ENCODE results near the gene TSR2. TPM values are rescaled to one million over a fixed set of nuclear protein-coding genes. Genes with fewer than 3 reads are reported as not detected.

TSR2 gene
- total and polyA plus RNA-seq, 2 donors (not counting 3 experiments of a cell fraction or from before 2014, with no cell fraction given), result 12.4 to 22.8 TPM

DNA sequence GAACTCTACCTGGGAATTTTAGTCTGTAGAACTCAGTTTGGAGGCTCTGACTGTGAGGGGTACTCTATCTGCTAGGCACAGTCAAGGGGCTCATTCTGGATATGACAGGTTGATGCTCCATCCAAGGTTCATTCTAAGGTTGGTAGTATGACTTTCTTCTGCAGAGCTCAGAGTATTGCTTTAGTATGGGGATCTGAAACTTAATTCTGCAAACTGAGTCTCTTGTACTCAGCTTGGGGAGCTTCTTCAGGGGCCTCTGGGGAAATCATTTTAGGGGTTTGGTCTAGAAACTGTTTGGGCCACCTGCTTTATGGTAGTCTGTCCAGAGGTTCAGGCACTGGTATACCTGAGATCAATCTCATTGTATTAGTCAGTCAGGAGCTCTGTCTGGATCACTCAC lies 9.7 kb upstream of the TSR2 start:
- FAIRE-seq (no peak), DNase-seq (ENCODE audit: low read depth, low spot score) (no peak)
- dilution Hi-C loops (cut with MboI; ENCODE audit: extremely low pct_ligation_motif_present, low sequenced_read_pairs) (no loop called here), intact Hi-C loops (cut with micrococcal nuclease) (no loop called here)
- TF ChIP-seq GATA2 (IDR thresholded peaks at IDR 0.05; ENCODE audit: insufficient read depth, insufficient read length, low read depth, low read length), result no peak
- TF ChIP-seq MAX (IDR thresholded peaks at IDR 0.05; ENCODE audit: insufficient read depth, insufficient read length), result no peak
- TF ChIP-seq FOS (IDR thresholded peaks at IDR 0.05; ENCODE audit: borderline replicate concordance, insufficient read depth, low read length), result no peak
- no peak for TF ChIP-seq POLR2AphosphoS5 (IDR thresholded peaks at IDR 0.05; ENCODE audit: insufficient read depth, low read depth, low read length)
- CTCF ChIA-PET, result no interaction called here
- POLR2A ChIA-PET, result no interaction called here
- H2AFZ ChIP-seq (ENCODE audit: low read depth, low read length), result no peak overlapping the region
- no peak overlapping the region for H3K4me3 ChIP-seq (replicated peaks in 1 of 3; ENCODE audit: insufficient read depth in 1 of 3, low read depth in 1 of 3, low read length in 3 of 3)
- no peak overlapping the region for H3K4me2 ChIP-seq (ENCODE audit: insufficient read depth, low read length)
- no peaks in the 10 kb centered on the region for H3K9me1 ChIP-seq (replicated peaks; ENCODE audit: control insufficient read depth, extremely low read depth, insufficient read depth, low read length)
- no peaks in the 10 kb centered on the region for H3K27me3 ChIP-seq (ENCODE audit: control insufficient read depth in 2 of 2, insufficient read depth in 2 of 2, low read length in 2 of 2)
- H4K20me1 ChIP-seq (replicated peaks; ENCODE audit: control insufficient read depth, extremely low read depth, insufficient read depth, low read length), result no peaks in the 10 kb centered on the region
- H3K36me3 ChIP-seq (ENCODE audit: control insufficient read depth in 2 of 2, extremely low read depth in 1 of 2, insufficient read depth in 2 of 2, low read length in 2 of 2), result no peaks in the 10 kb centered on the region
- H3K9me3 ChIP-seq (replicated peaks; ENCODE audit: control insufficient read depth, insufficient read depth, low read length), result no peaks in the 10 kb centered on the region
- no peaks in the 10 kb centered on the region for H3K4me1 ChIP-seq (ENCODE audit: control insufficient read depth, extremely low read depth, insufficient read depth, low read length)
- H3K9ac ChIP-seq (replicated peaks; ENCODE audit: extremely low read depth, insufficient read depth, low read length), result no peak overlapping the region
- no TSS peak for BruUV-seq (replicated peaks)
- no peak overlapping the region for H3K27ac ChIP-seq (ENCODE audit: insufficient read depth, low read depth, low read length)
- no peaks in the 10 kb centered on the region for H3K79me2 ChIP-seq (ENCODE audit: control insufficient read depth, insufficient read depth, low read length)

GRCh38 chrX:54435121-54435520 lies 5.1 kb upstream of the TSR2 start:
- POLR2A ChIA-PET, result no interaction called here

More at GRCh38 chrX:54435121-54435520, 5.1 kb upstream of the TSR2 start:
- H3K4me3 ChIP-seq (replicated peaks in 1 of 3; ENCODE audit: insufficient read depth in 1 of 3, low read depth in 1 of 3, low read length in 3 of 3), result no peak overlapping the region
- CTCF ChIA-PET, result no interaction called here
- H3K9me3 ChIP-seq (replicated peaks; ENCODE audit: control insufficient read depth, insufficient read depth, low read length), result no peaks in the 10 kb centered on the region
- no peak overlapping the region for H3K27ac ChIP-seq (ENCODE audit: insufficient read depth, low read depth, low read length)
- no peaks in the 10 kb centered on the region for H3K79me2 ChIP-seq (ENCODE audit: control insufficient read depth, insufficient read depth, low read length)
- no peaks in the 10 kb centered on the region for H4K20me1 ChIP-seq (replicated peaks; ENCODE audit: control insufficient read depth, extremely low read depth, insufficient read depth, low read length)
- FAIRE-seq (no peak), DNase-seq (ENCODE audit: low read depth, low spot score) (no peak)
- H3K4me1 ChIP-seq (ENCODE audit: control insufficient read depth, extremely low read depth, insufficient read depth, low read length), result no peaks in the 10 kb centered on the region
- TF ChIP-seq JUN (IDR thresholded peaks at IDR 0.05; ENCODE audit: borderline replicate concordance, insufficient read depth, insufficient read length, low read depth) (no peak), POLR2AphosphoS5 (IDR thresholded peaks at IDR 0.05; ENCODE audit: insufficient read depth, low read depth, low read length) (no peak), MAX (IDR thresholded peaks at IDR 0.05; ENCODE audit: insufficient read depth, insufficient read length) (no peak), FOS (IDR thresholded peaks at IDR 0.05; ENCODE audit: borderline replicate concordance, insufficient read depth, low read length) (no peak), MYC (IDR thresholded peaks at IDR 0.05; ENCODE audit: low read depth, low read length) (no peak), CTCF (IDR thresholded peaks at IDR 0.05; ENCODE audit: extremely low read depth in 1 of 2, insufficient read depth in 1 of 2, low read depth in 1 of 2, low read length in 2 of 2) (no peak), POLR2A (IDR thresholded peaks at IDR 0.05; ENCODE audit: low read depth, low read length) (no peak), GATA2 (IDR thresholded peaks at IDR 0.05; ENCODE audit: insufficient read depth, insufficient read length, low read depth, low read length) (no peak), EZH2 (IDR thresholded peaks at IDR 0.05; ENCODE audit: borderline replicate concordance, low read depth, low read length, severe bottlenecking) (no peak)
- dilution Hi-C loops (cut with MboI; ENCODE audit: extremely low pct_ligation_motif_present, low sequenced_read_pairs) (no loop called here), intact Hi-C loops (cut with micrococcal nuclease) (no loop called here)
- H2AFZ ChIP-seq (ENCODE audit: low read depth, low read length), result no peak overlapping the region
- H3K27me3 ChIP-seq (ENCODE audit: control insufficient read depth in 2 of 2, insufficient read depth in 2 of 2, low read length in 2 of 2), result no peaks in the 10 kb centered on the region
- H3K36me3 ChIP-seq (ENCODE audit: control insufficient read depth in 2 of 2, extremely low read depth in 1 of 2, insufficient read depth in 2 of 2, low read length in 2 of 2), result no peaks in the 10 kb centered on the region
- H3K9me1 ChIP-seq (replicated peaks; ENCODE audit: control insufficient read depth, extremely low read depth, insufficient read depth, low read length), result no peaks in the 10 kb centered on the region
- no TSS peak for BruUV-seq (replicated peaks)
- H3K4me2 ChIP-seq (ENCODE audit: insufficient read depth, low read length), result no peak overlapping the region
- H3K9ac ChIP-seq (replicated peaks; ENCODE audit: extremely low read depth, insufficient read depth, low read length), result no peak overlapping the region

Data from endothelial cell of umbilical vein (primary cell).